ENCODE data around the gene CSNK1G2.

DNA sequence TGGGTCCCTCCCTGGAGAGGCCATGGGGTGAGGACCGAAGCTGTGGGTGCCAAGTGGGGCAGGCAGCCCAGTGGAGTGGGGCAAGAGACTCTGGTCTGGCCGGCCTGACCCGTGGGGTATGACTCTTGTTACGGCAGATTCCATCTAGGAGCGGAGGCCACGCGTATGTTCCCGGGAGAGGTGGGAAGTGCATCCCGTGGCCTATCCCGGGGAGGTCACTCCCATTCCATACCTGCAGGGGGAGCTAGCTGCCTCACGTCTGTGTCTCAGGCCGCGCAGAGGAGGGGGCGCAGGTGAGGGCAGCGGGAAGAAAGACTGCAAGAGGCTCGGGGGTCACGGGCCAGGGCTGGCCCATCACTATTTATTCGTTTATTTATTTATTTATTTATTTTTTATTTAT is 4.9 kb downstream of the CSNK1G2 start:
- no peak for TF ChIP-seq POLR2A (IDR thresholded peaks at IDR 0.05)
- TF ChIP-seq, protein P1, sequence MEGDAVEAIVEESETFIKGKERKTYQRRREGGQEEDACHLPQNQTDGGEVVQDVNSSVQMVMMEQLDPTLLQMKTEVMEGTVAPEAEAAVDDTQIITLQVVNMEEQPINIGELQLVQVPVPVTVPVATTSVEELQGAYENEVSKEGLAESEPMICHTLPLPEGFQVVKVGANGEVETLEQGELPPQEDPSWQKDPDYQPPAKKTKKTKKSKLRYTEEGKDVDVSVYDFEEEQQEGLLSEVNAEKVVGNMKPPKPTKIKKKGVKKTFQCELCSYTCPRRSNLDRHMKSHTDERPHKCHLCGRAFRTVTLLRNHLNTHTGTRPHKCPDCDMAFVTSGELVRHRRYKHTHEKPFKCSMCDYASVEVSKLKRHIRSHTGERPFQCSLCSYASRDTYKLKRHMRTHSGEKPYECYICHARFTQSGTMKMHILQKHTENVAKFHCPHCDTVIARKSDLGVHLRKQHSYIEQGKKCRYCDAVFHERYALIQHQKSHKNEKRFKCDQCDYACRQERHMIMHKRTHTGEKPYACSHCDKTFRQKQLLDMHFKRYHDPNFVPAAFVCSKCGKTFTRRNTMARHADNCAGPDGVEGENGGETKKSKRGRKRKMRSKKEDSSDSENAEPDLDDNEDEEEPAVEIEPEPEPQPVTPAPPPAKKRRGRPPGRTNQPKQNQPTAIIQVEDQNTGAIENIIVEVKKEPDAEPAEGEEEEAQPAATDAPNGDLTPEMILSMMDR (IDR thresholded peaks at IDR 0.05) = peak in 6 of 7 experiments; percentile 22 to 51 (median 42)
